ENCODE data around the gene CHMP2A.

GRCh38 chr19:58581227-58582141, 26.6 kb upstream of the CHMP2A start:
- TF ChIP-seq, protein P1, sequence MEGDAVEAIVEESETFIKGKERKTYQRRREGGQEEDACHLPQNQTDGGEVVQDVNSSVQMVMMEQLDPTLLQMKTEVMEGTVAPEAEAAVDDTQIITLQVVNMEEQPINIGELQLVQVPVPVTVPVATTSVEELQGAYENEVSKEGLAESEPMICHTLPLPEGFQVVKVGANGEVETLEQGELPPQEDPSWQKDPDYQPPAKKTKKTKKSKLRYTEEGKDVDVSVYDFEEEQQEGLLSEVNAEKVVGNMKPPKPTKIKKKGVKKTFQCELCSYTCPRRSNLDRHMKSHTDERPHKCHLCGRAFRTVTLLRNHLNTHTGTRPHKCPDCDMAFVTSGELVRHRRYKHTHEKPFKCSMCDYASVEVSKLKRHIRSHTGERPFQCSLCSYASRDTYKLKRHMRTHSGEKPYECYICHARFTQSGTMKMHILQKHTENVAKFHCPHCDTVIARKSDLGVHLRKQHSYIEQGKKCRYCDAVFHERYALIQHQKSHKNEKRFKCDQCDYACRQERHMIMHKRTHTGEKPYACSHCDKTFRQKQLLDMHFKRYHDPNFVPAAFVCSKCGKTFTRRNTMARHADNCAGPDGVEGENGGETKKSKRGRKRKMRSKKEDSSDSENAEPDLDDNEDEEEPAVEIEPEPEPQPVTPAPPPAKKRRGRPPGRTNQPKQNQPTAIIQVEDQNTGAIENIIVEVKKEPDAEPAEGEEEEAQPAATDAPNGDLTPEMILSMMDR (IDR thresholded peaks at IDR 0.05), result peak; percentile 76 to 92 (median 79)
- TF ChIP-seq EP300 (IDR thresholded peaks at IDR 0.05) (no peak), POLR2A (IDR thresholded peaks at IDR 0.05) (no peak)
